Peyer's patch (tissue), 4 donors: ENCODE measurements around the gene LGALS9B.
"Not testable (repeated sequence)": the region's sequence is repeated elsewhere in the genome, so short reads cannot be mapped to it uniquely, and the experiment has no call there.

Experiments used
- CTCF ChIP-seq, 6 experiments: fragments of 450-650 bp in 4 of 6; fragments of 200-600 bp in 2 of 6; sonication (generic) in 1 of 6; IDR thresholded peaks; one replicate each; pipeline ENCODE4 v1.5.1; 2017 to 2019; ENCODE audit warnings: antibody characterized with exemption in 6 of 6, mild to moderate bottlenecking in 3 of 6, moderate library complexity in 1 of 6
- POLR2A ChIP-seq, 2 donors: fragments of 450-650 bp; IDR thresholded peaks; one replicate each; pipeline ENCODE4 v1.5.1; 2017; ENCODE audit warnings: antibody characterized with exemption in 2 of 2, mild to moderate bottlenecking in 2 of 2, moderate library complexity in 2 of 2

- TF ChIP-seq CTCF, POLR2A (IDR thresholded peaks at IDR 0.05): not testable (repeated sequence)
These were observed 786 bp downstream of the LGALS9B start for GRCh38 chr17:20466553-20466952.
